ENCODE data around the gene SEPTIN2. TPM values are rescaled to one million over a fixed set of nuclear protein-coding genes. Genes with fewer than 3 reads are reported as not detected.
"Not testable (repeated sequence)": the region's sequence is repeated elsewhere in the genome, so short reads cannot be mapped to it uniquely, and the experiment has no call there.

Gene SEPTIN2
- total RNA-seq, 1 donor from 2014 or later: 302 TPM

DNA sequence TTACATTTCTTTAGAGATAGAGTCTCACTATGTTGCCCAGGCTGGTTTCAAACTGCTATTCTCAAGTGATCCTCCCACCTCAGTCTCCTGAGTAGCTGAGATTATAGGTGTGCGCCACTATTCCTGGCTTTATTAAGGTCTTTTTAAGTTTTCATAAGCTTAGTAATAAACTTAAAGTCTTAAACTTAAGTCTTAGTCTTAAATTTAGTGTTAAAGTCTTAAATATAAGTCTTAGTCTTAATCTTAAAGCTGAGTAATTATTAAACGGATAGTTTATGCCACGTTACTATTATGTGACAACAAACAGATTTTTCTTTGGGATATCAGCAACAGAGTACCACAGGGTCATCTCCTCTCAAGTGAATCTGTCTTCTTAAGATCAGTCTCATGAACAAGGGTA lies 52.9 kb downstream of the SEPTIN2 start:
- no peak for DNase-seq
- H3K36me3 Mint-ChIP-seq (ENCODE audit: unreplicated experiment): no peaks in the 10 kb centered on the region
- H3K9me3 Mint-ChIP-seq (ENCODE audit: unreplicated experiment): peaks cover 5% of the 10 kb centered on the region
- TF ChIP-seq, protein P1, sequence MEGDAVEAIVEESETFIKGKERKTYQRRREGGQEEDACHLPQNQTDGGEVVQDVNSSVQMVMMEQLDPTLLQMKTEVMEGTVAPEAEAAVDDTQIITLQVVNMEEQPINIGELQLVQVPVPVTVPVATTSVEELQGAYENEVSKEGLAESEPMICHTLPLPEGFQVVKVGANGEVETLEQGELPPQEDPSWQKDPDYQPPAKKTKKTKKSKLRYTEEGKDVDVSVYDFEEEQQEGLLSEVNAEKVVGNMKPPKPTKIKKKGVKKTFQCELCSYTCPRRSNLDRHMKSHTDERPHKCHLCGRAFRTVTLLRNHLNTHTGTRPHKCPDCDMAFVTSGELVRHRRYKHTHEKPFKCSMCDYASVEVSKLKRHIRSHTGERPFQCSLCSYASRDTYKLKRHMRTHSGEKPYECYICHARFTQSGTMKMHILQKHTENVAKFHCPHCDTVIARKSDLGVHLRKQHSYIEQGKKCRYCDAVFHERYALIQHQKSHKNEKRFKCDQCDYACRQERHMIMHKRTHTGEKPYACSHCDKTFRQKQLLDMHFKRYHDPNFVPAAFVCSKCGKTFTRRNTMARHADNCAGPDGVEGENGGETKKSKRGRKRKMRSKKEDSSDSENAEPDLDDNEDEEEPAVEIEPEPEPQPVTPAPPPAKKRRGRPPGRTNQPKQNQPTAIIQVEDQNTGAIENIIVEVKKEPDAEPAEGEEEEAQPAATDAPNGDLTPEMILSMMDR (IDR thresholded peaks at IDR 0.05; ENCODE audit: partially characterized antibody, unreplicated experiment): no peak
- H3K27me3 Mint-ChIP-seq (ENCODE audit: unreplicated experiment): peaks cover 3% of the 10 kb centered on the region
- no peak overlapping the region for H3K4me3 Mint-ChIP-seq (ENCODE audit: unreplicated experiment)
- peaks cover 47% of the 10 kb centered on the region for H3K4me1 Mint-ChIP-seq (ENCODE audit: low read depth, unreplicated experiment)
- H3K27ac Mint-ChIP-seq (ENCODE audit: unreplicated experiment): peak overlapping the region; percentile 21

DNA sequence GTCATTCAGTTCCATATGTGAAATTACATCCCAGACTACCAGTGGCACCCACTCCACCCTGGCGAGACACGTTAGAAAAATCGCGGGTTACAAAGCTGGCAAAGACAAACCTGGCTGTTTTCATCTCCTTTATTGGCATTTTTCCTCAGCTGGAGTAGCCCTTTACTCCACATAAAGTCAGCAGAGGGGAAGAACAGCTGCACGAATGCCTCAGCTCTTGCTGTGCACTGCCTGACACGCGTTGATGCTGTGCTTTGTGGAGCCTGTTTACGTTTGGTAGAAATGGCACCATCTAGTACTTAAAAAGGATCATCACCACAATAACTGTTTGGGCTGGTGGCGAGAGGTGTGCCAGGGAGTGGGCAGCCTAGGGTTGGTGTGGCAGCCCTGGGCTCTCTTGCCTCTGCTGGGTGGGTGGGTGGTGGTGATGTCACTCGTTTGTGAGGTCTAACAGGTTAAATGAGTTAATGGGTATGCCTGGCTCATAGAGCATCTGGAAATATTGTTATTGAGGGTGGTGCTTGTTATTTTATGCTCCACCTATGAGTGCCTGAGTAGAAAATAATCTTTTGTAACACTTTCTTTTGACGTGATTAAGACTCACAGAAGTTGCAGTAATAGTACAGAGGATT lies 56.8 kb downstream of the SEPTIN2 start:
- DNase-seq: peak; percentile 21
- Mint-ChIP-seq H3K4me1 (ENCODE audit: low read depth, unreplicated experiment) (peaks cover 32% of the 10 kb centered on the region), H3K27ac (ENCODE audit: unreplicated experiment) (peak overlapping the region; percentile 96)

DNA sequence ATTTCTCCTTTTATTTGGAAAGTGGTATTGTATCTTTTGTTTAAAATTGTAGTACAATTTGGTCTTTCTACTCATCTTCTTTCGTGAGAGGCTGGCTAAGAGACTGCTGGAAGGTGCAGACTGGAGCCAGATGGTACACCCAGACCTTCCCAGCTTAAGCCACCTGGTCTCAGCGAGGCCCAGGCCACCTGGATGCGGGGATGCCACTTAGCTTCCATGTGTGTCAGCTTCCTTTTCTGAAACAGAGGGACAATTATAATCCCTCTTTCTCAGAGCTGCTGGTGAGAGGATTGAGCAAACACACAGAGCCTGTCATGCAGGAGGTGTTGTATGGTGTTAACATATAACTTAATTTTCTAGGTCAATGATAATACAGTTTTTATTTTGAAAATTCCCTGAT lies 57.7 kb downstream of the SEPTIN2 start:
- Mint-ChIP-seq H3K27ac (ENCODE audit: unreplicated experiment) (peak overlapping the region; percentile 96), H3K4me1 (ENCODE audit: low read depth, unreplicated experiment) (peaks cover 28% of the 10 kb centered on the region)

More for the DNA sequence above, 56.8 kb downstream of the SEPTIN2 start:
- H3K9me3 Mint-ChIP-seq (ENCODE audit: unreplicated experiment): peaks cover 9% of the 10 kb centered on the region
- H3K27me3 Mint-ChIP-seq (ENCODE audit: unreplicated experiment): peaks cover 3% of the 10 kb centered on the region
- peaks cover 6% of the 10 kb centered on the region for H3K36me3 Mint-ChIP-seq (ENCODE audit: unreplicated experiment)
- peak overlapping the region; percentile 22 for H3K4me3 Mint-ChIP-seq (ENCODE audit: unreplicated experiment)
- TF ChIP-seq, protein P1 (IDR thresholded peaks at IDR 0.05; ENCODE audit: partially characterized antibody, unreplicated experiment): no peak

DNA sequence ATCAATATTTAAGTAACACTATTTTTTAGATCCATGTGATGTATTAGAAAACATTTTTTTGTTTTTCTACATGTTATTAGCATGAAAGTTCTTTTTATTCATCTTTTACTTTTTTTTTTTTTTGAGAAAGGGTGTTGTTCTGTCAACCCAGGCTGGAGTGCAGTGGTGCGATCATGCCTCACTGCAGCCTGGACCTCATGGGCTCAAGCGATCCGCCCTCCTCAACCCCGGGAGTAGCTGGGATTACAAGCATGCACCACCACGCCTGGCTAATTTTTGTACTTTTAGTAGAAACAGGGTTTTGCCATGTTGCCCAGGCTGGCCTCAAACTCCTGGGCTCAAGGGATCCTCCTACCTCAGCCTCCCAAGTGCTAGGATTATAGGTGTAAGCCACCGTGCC lies 58.2 kb downstream of the SEPTIN2 start:
- not testable (repeated sequence) for H3K27ac Mint-ChIP-seq (ENCODE audit: unreplicated experiment); DNase-seq; H3K36me3 Mint-ChIP-seq (ENCODE audit: unreplicated experiment); H3K4me3 Mint-ChIP-seq (ENCODE audit: unreplicated experiment); H3K27me3 Mint-ChIP-seq (ENCODE audit: unreplicated experiment); H3K9me3 Mint-ChIP-seq (ENCODE audit: unreplicated experiment)
- peaks cover 27% of the 10 kb centered on the region for H3K4me1 Mint-ChIP-seq (ENCODE audit: low read depth, unreplicated experiment)

More for the DNA sequence above, 57.7 kb downstream of the SEPTIN2 start:
- Mint-ChIP-seq H3K36me3 (ENCODE audit: unreplicated experiment) (peaks cover 6% of the 10 kb centered on the region), H3K27me3 (ENCODE audit: unreplicated experiment) (peaks cover 3% of the 10 kb centered on the region), H3K4me3 (ENCODE audit: unreplicated experiment) (peak overlapping the region; percentile 79), H3K9me3 (ENCODE audit: unreplicated experiment) (peaks cover 9% of the 10 kb centered on the region)
- TF ChIP-seq, protein P1 (IDR thresholded peaks at IDR 0.05; ENCODE audit: partially characterized antibody, unreplicated experiment): no peak
- DNase-seq: peak; percentile 75

DNA sequence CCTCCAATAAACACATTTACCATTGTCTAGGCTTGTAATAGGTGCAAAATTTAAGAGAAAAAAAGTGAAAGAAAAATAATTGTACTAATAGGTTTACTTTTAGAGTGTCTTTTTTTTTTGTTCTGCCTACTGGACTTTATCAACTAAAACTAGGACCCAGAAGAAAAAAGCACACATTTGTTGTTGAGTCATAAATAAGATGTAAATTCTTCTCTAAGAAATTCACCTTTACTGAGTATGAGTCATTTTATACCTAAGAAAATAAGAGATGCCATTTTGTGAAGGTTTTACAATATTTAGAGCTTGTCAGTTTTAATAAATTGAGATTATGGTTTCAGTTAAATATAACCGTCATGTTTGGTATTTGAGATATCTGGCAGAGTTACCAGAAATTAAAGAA lies 59.6 kb downstream of the SEPTIN2 start:
- Mint-ChIP-seq H3K27me3 (ENCODE audit: unreplicated experiment) (peaks cover 3% of the 10 kb centered on the region), H3K36me3 (ENCODE audit: unreplicated experiment) (peaks cover 6% of the 10 kb centered on the region), H3K4me3 (ENCODE audit: unreplicated experiment) (no peak overlapping the region), H3K9me3 (ENCODE audit: unreplicated experiment) (peaks cover 9% of the 10 kb centered on the region), H3K27ac (ENCODE audit: unreplicated experiment) (peak overlapping the region; percentile 68), H3K4me1 (ENCODE audit: low read depth, unreplicated experiment) (peaks cover 22% of the 10 kb centered on the region)
- TF ChIP-seq, protein P1 (IDR thresholded peaks at IDR 0.05; ENCODE audit: partially characterized antibody, unreplicated experiment): no peak
- no peak for DNase-seq
